Uterus (tissue), 2 donors: ENCODE measurements around the gene PIWIL4.
"Not testable (repeated sequence)": the region's sequence is repeated elsewhere in the genome, so short reads cannot be mapped to it uniquely, and the experiment has no call there.

Experiments
- CTCF ChIP-seq, 4 experiments: fragments of 200-600 bp in 2 of 4; fragments of 450-650 bp in 2 of 4; sonication (generic) in 2 of 4; IDR thresholded peaks; one replicate each; pipeline ENCODE4 v1.5.1; 2016 to 2019; ENCODE audit warnings: antibody characterized with exemption in 4 of 4, mild to moderate bottlenecking in 2 of 4, moderate library complexity in 1 of 4
- POLR2A ChIP-seq, 2 donors: fragments of 450-650 bp; IDR thresholded peaks; one replicate each; pipeline ENCODE4 v1.6.1; 2016; ENCODE audit warnings: antibody characterized with exemption in 2 of 2, mild to moderate bottlenecking in 1 of 2, moderate library complexity in 1 of 2

- TF ChIP-seq CTCF, POLR2A (IDR thresholded peaks at IDR 0.05): not testable (repeated sequence)
Observed at GRCh38 chr11:94643186-94643585, 76.0 kb downstream of the PIWIL4 start.
